ENCODE results near the gene ACTL6B. TPM values are rescaled to one million over a fixed set of nuclear protein-coding genes. Genes with fewer than 3 reads are reported as not detected.

Gene ACTL6B
- total RNA-seq, 1 experiment from 2014 or later: 1.3 TPM

- TF ChIP-seq ZNF532 (CRISPR knock-in tag; IDR thresholded peaks at IDR 0.05; ENCODE audit: borderline replicate concordance) (no peak), ZNF416 (CRISPR knock-in tag; IDR thresholded peaks at IDR 0.05) (no peak), HMGXB4 (CRISPR knock-in tag; IDR thresholded peaks at IDR 0.05) (no peak), ZNF671 (CRISPR knock-in tag; IDR thresholded peaks at IDR 0.05) (no peak)
Observed at GRCh38 chr7:100692578-100692961, 36.3 kb upstream of the ACTL6B start (continued).

GRCh38 chr7:100691676-100692577, 35.7 kb upstream of the ACTL6B start:
- H3K4me3 Mint-ChIP-seq: peak overlapping the region; percentile 96
- TF ChIP-seq USF2 (CRISPR knock-in tag; IDR thresholded peaks at IDR 0.05) (peak; percentile 11; the same call in 1 of the 2 replicates), HMGXB4 (CRISPR knock-in tag; IDR thresholded peaks at IDR 0.05) (0 out of 2 replicates have a peak, but pooled peaks have one; percentile 41), SMAD3 (CRISPR knock-in tag; IDR thresholded peaks at IDR 0.05; ENCODE audit: borderline replicate concordance) (no peak), MAX (CRISPR knock-in tag; IDR thresholded peaks at IDR 0.05) (peak; percentile 27; the same call in 1 of the 2 replicates), CTCF (IDR thresholded peaks at IDR 0.05) (peak; percentile 91), TEAD1 (CRISPR knock-in tag; IDR thresholded peaks at IDR 0.05) (no peak), ETV6 (CRISPR knock-in tag; IDR thresholded peaks at IDR 0.05) (peak; percentile 55; the same call in 1 of the 2 replicates), E2F5 (CRISPR knock-in tag; IDR thresholded peaks at IDR 0.05) (peak; percentile 39; the same call in 1 of the 2 replicates)
- no peaks in the 10 kb centered on the region for H3K9me3 Mint-ChIP-seq
- peak overlapping the region; percentile 97 for H3K27ac Mint-ChIP-seq
- ATAC-seq: peak; percentile 78
- POLR2A ChIA-PET: interaction anchor here (0.6 to 5.4 kb wide), 5 partner anchors 13 to 135 kb away, joined by 3 to 30 read pairs (median 4); partner anchors contain the start of genes EPHB4, FBXO24 and POP7
- DNase-seq (ENCODE audit: low spot score): peak; percentile 91
- no peaks in the 10 kb centered on the region for H3K27me3 Mint-ChIP-seq (ENCODE audit: low read depth)
- CTCF ChIA-PET: interaction anchor here (0.6 to 8.5 kb wide), 38 partner anchors 9 to 1111 kb away, joined by 3 to 108 read pairs (median 4); partner anchors contain the start of genes EPO, FBXO24, GNB2 and LRCH4
- H3K36me3 Mint-ChIP-seq: peaks cover 26% of the 10 kb centered on the region
- peaks cover 42% of the 10 kb centered on the region for H3K4me1 Mint-ChIP-seq
